ENCODE measurements around the gene TRPV4. TPM values are rescaled to one million over a fixed set of nuclear protein-coding genes. Genes with fewer than 3 reads are reported as not detected.

Gene TRPV4
- total RNA-seq, 1 experiment from 2014 or later, result 0.44 TPM

DNA sequence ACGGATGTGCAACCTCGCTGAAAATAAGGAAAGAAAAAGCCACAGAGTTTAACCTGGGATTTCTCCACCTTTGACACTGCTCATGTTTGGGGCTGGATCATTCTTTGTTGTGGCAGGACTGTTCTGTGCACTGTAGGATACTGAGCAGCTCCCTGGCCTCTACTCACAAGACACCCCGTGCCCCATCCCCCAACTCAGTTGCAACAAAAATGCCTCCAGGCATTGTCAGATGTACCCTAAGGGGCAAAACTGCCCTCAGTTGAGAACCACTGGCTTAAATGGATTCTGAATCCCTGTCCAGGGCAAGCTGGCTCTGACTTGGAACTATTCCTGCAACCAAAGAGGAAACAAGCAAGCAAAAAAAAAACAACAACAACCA lies 45.0 kb upstream of the TRPV4 start:
- POLR2A ChIA-PET, result no interaction called here
- CTCF ChIA-PET, result no interaction called here
- Histone ChIP-seq H3K27me3 (ENCODE audit: control insufficient read depth, insufficient read depth, low read length) (no peaks in the 10 kb centered on the region), H3K4me3 (ENCODE audit: low read depth in 2 of 2, low read length in 2 of 2) (no peak overlapping the region), H3K27ac (ENCODE audit: low read length) (no peak overlapping the region), H3K4me1 (ENCODE audit: control insufficient read depth, insufficient read depth, low read length) (peaks cover 14% of the 10 kb centered on the region), H3K9me3 (ENCODE audit: control insufficient read depth, insufficient read depth, low read depth, low read length) (no peaks in the 10 kb centered on the region), H3K36me3 (ENCODE audit: control insufficient read depth, insufficient read depth, low read length) (no peaks in the 10 kb centered on the region)
- ATAC-seq, result no peak
- in situ Hi-C loops (cut with HindIII; ENCODE audit: low pct_unique_long_range_greater_than_20kb, low sequenced_read_pairs), result no loop called here
- BruUV-seq (replicated peaks), result no TSS peak
- intact Hi-C loops (cut with micrococcal nuclease; ENCODE audit: unreplicated experiment), result no loop called here
- TF ChIP-seq TCF7L2 (IDR thresholded peaks at IDR 0.05; ENCODE audit: low read depth, low read length), result no peak
- TF ChIP-seq, protein P1, sequence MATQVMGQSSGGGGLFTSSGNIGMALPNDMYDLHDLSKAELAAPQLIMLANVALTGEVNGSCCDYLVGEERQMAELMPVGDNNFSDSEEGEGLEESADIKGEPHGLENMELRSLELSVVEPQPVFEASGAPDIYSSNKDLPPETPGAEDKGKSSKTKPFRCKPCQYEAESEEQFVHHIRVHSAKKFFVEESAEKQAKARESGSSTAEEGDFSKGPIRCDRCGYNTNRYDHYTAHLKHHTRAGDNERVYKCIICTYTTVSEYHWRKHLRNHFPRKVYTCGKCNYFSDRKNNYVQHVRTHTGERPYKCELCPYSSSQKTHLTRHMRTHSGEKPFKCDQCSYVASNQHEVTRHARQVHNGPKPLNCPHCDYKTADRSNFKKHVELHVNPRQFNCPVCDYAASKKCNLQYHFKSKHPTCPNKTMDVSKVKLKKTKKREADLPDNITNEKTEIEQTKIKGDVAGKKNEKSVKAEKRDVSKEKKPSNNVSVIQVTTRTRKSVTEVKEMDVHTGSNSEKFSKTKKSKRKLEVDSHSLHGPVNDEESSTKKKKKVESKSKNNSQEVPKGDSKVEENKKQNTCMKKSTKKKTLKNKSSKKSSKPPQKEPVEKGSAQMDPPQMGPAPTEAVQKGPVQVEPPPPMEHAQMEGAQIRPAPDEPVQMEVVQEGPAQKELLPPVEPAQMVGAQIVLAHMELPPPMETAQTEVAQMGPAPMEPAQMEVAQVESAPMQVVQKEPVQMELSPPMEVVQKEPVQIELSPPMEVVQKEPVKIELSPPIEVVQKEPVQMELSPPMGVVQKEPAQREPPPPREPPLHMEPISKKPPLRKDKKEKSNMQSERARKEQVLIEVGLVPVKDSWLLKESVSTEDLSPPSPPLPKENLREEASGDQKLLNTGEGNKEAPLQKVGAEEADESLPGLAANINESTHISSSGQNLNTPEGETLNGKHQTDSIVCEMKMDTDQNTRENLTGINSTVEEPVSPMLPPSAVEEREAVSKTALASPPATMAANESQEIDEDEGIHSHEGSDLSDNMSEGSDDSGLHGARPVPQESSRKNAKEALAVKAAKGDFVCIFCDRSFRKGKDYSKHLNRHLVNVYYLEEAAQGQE (IDR thresholded peaks at IDR 0.05; ENCODE audit: insufficient read depth in 1 of 2, low read depth in 2 of 2, low read length in 1 of 2), result no peak
- no peak for TF ChIP-seq SIN3A (IDR thresholded peaks at IDR 0.05; ENCODE audit: borderline replicate concordance, insufficient read depth, low read depth, low read length)
- TF ChIP-seq, protein P2, sequence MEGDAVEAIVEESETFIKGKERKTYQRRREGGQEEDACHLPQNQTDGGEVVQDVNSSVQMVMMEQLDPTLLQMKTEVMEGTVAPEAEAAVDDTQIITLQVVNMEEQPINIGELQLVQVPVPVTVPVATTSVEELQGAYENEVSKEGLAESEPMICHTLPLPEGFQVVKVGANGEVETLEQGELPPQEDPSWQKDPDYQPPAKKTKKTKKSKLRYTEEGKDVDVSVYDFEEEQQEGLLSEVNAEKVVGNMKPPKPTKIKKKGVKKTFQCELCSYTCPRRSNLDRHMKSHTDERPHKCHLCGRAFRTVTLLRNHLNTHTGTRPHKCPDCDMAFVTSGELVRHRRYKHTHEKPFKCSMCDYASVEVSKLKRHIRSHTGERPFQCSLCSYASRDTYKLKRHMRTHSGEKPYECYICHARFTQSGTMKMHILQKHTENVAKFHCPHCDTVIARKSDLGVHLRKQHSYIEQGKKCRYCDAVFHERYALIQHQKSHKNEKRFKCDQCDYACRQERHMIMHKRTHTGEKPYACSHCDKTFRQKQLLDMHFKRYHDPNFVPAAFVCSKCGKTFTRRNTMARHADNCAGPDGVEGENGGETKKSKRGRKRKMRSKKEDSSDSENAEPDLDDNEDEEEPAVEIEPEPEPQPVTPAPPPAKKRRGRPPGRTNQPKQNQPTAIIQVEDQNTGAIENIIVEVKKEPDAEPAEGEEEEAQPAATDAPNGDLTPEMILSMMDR (IDR thresholded peaks at IDR 0.05), result no peak
- TF ChIP-seq POLR2AphosphoS5 (IDR thresholded peaks at IDR 0.05; ENCODE audit: low read depth, low read length), result no peak
- DNase-seq (ENCODE audit: low read depth, low spot score), result no peak

DNA sequence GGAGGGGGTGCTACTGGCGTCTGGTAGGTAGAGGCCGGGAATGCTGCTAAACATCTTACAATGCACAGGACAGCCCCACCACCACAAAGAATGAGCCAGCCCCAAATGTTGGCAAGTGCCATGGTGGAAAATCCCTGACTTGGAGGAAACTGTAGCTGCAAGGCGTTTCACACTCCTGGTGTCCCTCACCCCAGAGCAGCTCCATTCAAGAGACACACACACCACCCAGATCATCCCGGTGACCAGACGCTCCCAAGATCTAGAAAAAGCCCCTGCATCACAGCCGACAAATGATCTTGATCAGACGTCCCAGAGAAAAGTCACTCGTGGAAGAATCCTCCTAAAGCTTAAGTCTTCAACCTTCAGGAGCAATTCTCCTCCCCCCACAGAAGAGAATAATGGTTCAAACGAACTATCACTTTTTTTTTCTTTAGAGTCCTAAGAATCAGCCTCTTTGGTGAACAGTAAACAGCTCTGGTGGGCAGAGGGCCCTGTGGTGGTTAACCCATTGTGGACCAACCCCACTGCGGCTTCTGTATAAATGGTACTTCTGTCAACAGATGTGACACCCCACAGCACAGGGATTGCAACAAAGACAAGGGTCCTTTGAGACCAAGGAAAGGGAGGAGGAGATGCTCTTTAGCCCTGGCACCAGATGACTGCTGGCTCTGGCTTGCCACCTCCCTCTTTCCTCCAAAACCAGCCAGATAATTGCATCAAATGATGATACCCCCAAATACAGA lies 44.5 kb upstream of the TRPV4 start:
- H3K36me3 ChIP-seq (ENCODE audit: control insufficient read depth, insufficient read depth, low read length), result no peaks in the 10 kb centered on the region
- no peak overlapping the region for H3K27ac ChIP-seq (ENCODE audit: low read length)
- CTCF ChIA-PET, result interaction anchor here (1.1 kb wide), 1 partner anchor 13 kb away, joined by 3 read pairs; no protein-coding TSS in a partner anchor
- ATAC-seq, result no peak
- H3K9me3 ChIP-seq (ENCODE audit: control insufficient read depth, insufficient read depth, low read depth, low read length), result no peaks in the 10 kb centered on the region
- no peaks in the 10 kb centered on the region for H3K27me3 ChIP-seq (ENCODE audit: control insufficient read depth, insufficient read depth, low read length)
- in situ Hi-C loops (cut with HindIII; ENCODE audit: low pct_unique_long_range_greater_than_20kb, low sequenced_read_pairs) (no loop called here), intact Hi-C loops (cut with micrococcal nuclease; ENCODE audit: unreplicated experiment) (no loop called here)
- no TSS peak for BruUV-seq (replicated peaks)
- TF ChIP-seq, protein P2 (IDR thresholded peaks at IDR 0.05), result no peak
- no peak for TF ChIP-seq POLR2AphosphoS5 (IDR thresholded peaks at IDR 0.05; ENCODE audit: low read depth, low read length)
- TF ChIP-seq SIN3A (IDR thresholded peaks at IDR 0.05; ENCODE audit: borderline replicate concordance, insufficient read depth, low read depth, low read length), result no peak
- no peak for TF ChIP-seq TCF7L2 (IDR thresholded peaks at IDR 0.05; ENCODE audit: low read depth, low read length)
- TF ChIP-seq, protein P1 (IDR thresholded peaks at IDR 0.05; ENCODE audit: insufficient read depth in 1 of 2, low read depth in 2 of 2, low read length in 1 of 2), result no peak
- POLR2A ChIA-PET, result no interaction called here
- H3K4me3 ChIP-seq (ENCODE audit: low read depth in 2 of 2, low read length in 2 of 2), result no peak overlapping the region
- DNase-seq (ENCODE audit: low read depth, low spot score), result no peak
- H3K4me1 ChIP-seq (ENCODE audit: control insufficient read depth, insufficient read depth, low read length), result peaks cover 14% of the 10 kb centered on the region

All from Panc1 (cell line).